NCI-H446 treated with DMSO at 0.1 percent for 48 hours (cell line): ENCODE data around the gene INSL4.

Experiments
- DNase-seq: peaks from one replicate; lab custom pipeline; 2025; lab: John Stamatoyannopoulos, UW

The INSL4 gene

GRCh38 chr9:5231212-5231611, at the start of gene INSL4:
Gene INSL4 (plus strand): TSS chr9:5231419. CDS start chr9:5231524, 105 bp downstream.
- DNase-seq: no peak

DNA sequence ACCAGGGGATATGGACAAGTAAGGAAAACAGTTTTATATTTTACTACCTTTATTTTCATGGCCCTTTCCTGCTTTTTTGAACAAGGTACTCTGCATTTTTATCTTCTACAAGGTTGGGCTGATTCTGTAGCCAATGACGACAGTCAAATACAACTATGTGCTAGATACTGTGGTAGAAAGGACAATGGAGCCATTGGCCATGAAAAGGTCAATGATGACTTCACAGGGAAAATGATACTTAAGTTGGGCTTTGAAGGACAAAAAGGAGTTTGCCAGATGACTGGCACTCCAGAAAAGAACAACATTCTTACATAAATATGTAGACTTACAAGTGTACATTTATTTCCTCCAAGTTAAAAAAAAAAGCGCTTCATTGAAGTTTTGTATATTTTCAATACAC, 46.4 kb upstream of the INSL4 start:
- DNase-seq: no peak

GRCh38 chr9:5185220-5185840, 45.9 kb upstream of the INSL4 start, which contains the start of gene INSL6:
Gene INSL6 (minus strand): TSS chr9:5185639. CDS start chr9:5185602, 37 bp downstream.
- no peak for DNase-seq

- DNase-seq: peak; percentile 48
These were observed 44.6 kb upstream of the INSL4 start for GRCh38 chr9:5186416-5187169.

DNA sequence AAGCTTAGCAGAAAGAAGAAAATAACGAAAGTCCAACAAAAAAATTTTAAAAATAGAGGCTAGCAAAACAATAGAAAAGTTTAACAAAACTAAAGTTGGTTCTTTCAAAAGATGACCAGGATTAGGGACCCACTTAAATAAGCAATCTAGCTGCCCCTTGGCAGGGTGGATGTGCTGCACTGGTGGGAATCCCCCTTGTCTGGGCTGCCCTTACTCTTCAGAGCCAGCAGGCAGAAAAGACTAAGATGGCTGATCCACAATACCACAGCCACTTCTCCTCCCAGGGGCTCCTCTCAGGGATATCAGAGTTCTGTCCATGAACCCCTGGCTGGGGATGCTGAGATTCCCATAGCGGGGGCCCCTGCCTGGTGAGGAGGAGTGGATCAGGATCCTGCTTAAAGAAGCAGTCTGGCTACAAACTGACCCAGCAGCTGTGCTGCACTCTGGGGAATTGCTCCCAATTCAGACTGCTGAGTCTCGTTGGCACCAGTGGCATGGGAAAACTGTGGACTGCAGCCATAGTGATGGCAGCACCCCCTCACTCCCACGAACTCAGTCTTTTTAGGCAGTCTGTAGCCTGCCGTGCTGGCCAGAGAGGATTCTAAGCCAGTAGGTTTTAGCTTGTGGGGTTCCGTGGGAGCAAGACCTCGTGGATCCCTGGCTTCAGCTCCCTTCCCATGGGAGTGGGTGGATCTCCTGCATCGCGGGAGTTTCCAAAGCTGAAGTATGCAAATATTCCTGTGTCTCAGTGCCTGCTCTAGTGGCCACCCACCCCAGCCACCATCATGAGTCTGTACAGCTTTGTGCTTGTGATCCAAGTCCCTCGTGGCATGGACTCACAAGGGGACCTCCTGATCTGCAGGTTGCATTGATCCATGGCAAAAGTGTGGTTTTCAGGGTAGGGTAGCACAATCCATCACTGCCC, 42.9 kb upstream of the INSL4 start:
- no peak for DNase-seq

- no peak for DNase-seq
These were observed 39.2 kb upstream of the INSL4 start for GRCh38 chr9:5191985-5192384.

- no peak for DNase-seq
These were observed 37.9 kb upstream of the INSL4 start for GRCh38 chr9:5193345-5193744.

GRCh38 chr9:5195463-5195862, 35.8 kb upstream of the INSL4 start:
- no peak for DNase-seq

- DNase-seq: no peak
These were observed 26.1 kb upstream of the INSL4 start for GRCh38 chr9:5205071-5205470.

GRCh38 chr9:5230554-5230953, 665 bp upstream of the INSL4 start:
- DNase-seq: no peak

- DNase-seq: no peak
These were observed 32.4 kb downstream of the INSL4 start for GRCh38 chr9:5263351-5264218.

GRCh38 chr9:5264219-5264595, 33.0 kb downstream of the INSL4 start:
- no peak for DNase-seq

GRCh38 chr9:5265939-5266338, 34.7 kb downstream of the INSL4 start:
- no peak for DNase-seq

GRCh38 chr9:5269249-5269715, 38.1 kb downstream of the INSL4 start:
- DNase-seq: no peak

DNA sequence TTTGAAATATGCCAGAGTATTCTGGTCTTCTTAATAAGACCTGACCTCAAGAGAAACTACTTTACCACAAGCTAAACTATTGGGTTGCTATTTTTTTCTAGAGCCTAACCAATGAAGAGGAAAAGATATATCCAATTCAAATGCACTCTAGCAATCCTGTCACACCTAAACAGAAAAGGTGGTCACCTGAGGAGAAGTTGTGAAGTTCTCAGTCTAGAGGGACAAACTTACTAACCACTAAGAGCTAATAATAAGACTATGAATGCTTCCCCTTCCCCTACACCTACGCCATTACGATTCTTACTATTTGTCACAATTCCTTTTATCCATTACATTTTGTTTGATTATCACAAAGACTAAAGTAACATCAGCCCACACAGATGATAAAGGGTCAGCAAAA, 43.6 kb downstream of the INSL4 start:
- DNase-seq: no peak

DNA sequence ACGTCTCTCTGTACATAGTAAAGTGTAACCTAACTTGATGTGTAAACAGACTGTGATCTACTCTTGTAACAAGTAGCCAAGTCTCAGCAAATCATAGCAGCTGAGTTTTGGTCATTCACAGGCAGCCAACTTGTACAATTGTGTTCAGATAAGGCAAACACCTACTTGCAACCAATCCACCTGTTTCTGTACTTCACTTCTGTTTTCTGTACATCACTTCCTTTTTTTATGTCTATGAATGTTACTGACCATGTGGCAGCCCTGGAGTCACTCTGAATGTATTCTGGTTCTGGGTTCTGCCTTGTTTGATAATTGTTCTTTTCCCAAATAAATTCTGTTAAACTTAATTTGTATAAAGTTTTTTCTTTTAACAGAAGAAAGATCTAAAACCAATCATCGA, 47.3 kb downstream of the INSL4 start:
- no peak for DNase-seq
